KMS-11 (cell line): ENCODE results near the gene TRPM2.

Experiments
- H2AFZ ChIP-seq: fragments of 200-600 bp; sonication (generic); 2 replicates; pipeline ENCODE4 v1.6.1; 2016; ENCODE audit warnings: antibody characterized with exemption, mixed run types, low read depth
- H3K27ac ChIP-seq: fragments of 200-600 bp; sonication (generic); 2 replicates; pipeline ENCODE4 v1.6.1; 2016; ENCODE audit warnings: mild to moderate bottlenecking, mixed run types
- H3K27me3 ChIP-seq: fragments of 200-600 bp; sonication (generic); 2 replicates; pipeline ENCODE4 v1.6.1; 2017; ENCODE audit warnings: mild to moderate bottlenecking, low read depth, mixed run types, moderate library complexity; ENCODE audit not compliant: insufficient read depth
- H3K36me3 ChIP-seq: fragments of 200-600 bp; sonication (generic); 2 replicates; pipeline ENCODE4 v1.6.1; 2017; ENCODE audit warnings: mild to moderate bottlenecking, mixed run types; ENCODE audit not compliant: insufficient read depth
- H3K4me1 ChIP-seq: fragments of 200-600 bp; sonication (generic); 2 replicates; pipeline ENCODE4 v1.6.1; 2016; ENCODE audit warnings: mild to moderate bottlenecking, low read depth, mixed run types; ENCODE audit not compliant: poor library complexity, severe bottlenecking
- H3K4me2 ChIP-seq: fragments of 200-600 bp; sonication (generic); 2 replicates; pipeline ENCODE4 v1.7.0; 2016; ENCODE audit warnings: mild to moderate bottlenecking, mixed run types
- H3K4me3 ChIP-seq: fragments of 200-600 bp; sonication (generic); IDR thresholded peaks from 2 replicates; pipeline ENCODE4 v1.6.1; 2017; ENCODE audit warnings: low read depth, low read length, mixed read lengths; ENCODE audit not compliant: insufficient read depth
- H3K79me2 ChIP-seq: fragments of 200-600 bp; sonication (generic); 2 replicates; pipeline ENCODE4 v1.6.1; 2016; ENCODE audit warnings: low read depth, mixed run types; ENCODE audit not compliant: insufficient read depth
- H3K9ac ChIP-seq: fragments of 200-600 bp; sonication (generic); 2 replicates; pipeline ENCODE4 v1.6.1; 2016; ENCODE audit warnings: mild to moderate bottlenecking, mixed run types
- H4K20me1 ChIP-seq: fragments of 200-600 bp; sonication (generic); 2 replicates; pipeline ENCODE4 v1.6.1; 2016; ENCODE audit warnings: mild to moderate bottlenecking, mixed run types; ENCODE audit not compliant: insufficient read depth
- CTCF ChIP-seq: fragments of 200-600 bp; sonication (generic); conservative IDR thresholded peaks from 2 replicates; pipeline ENCODE4 v1.6.1; 2017; ENCODE audit warnings: low read depth, mild to moderate bottlenecking, antibody characterized with exemption, low read length, moderate library complexity, mixed read lengths

The TRPM2 gene

GRCh38 chr21:44316277-44316900, 37.0 kb upstream of the TRPM2 start:
- no peak overlapping the region for H3K4me3 ChIP-seq
- no peaks in the 10 kb centered on the region for H3K36me3 ChIP-seq
- H3K79me2 ChIP-seq: no peaks in the 10 kb centered on the region
- no peak overlapping the region for H3K4me2 ChIP-seq
- TF ChIP-seq CTCF: no peak
- H3K27ac ChIP-seq: no peak overlapping the region
- no peaks in the 10 kb centered on the region for H3K4me1 ChIP-seq
- no peaks in the 10 kb centered on the region for H4K20me1 ChIP-seq
- H2AFZ ChIP-seq: no peak overlapping the region
- H3K9ac ChIP-seq: no peak overlapping the region
- H3K27me3 ChIP-seq: no peaks in the 10 kb centered on the region

GRCh38 chr21:44317241-44317782, 36.1 kb upstream of the TRPM2 start:
- H3K36me3 ChIP-seq: no peaks in the 10 kb centered on the region

DNA sequence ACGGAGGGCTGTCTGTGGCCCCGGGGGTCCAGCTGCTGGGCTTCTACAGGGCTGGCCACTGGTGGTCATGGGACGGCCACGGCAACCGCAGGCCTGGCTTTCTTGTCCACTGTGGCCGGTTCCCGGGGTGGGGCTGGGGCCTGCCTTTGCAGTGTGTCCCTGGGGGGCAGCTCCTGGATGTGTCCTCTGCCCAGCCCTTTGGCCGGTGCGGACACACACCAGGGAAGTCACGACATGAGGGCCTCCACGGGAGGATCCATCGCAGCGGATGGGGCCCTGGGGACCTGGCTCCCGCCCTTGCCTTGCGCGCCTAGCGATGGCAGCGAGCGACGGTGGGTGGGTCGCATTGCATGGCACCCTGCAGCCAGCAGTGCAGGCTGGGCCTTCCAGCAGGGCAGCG, 35.5 kb upstream of the TRPM2 start:
- Histone ChIP-seq H3K36me3 (no peaks in the 10 kb centered on the region), H3K4me2 (no peak overlapping the region), H3K79me2 (no peaks in the 10 kb centered on the region), H3K27me3 (no peaks in the 10 kb centered on the region), H4K20me1 (no peaks in the 10 kb centered on the region), H3K4me1 (no peaks in the 10 kb centered on the region), H3K4me3 (no peak overlapping the region), H2AFZ (no peak overlapping the region), H3K9ac (no peak overlapping the region), H3K27ac (no peak overlapping the region)
- TF ChIP-seq CTCF: no peak

More at GRCh38 chr21:44317241-44317782, 36.1 kb upstream of the TRPM2 start:
- Histone ChIP-seq H3K27ac (no peak overlapping the region), H3K4me3 (no peak overlapping the region), H4K20me1 (no peaks in the 10 kb centered on the region), H3K4me1 (no peaks in the 10 kb centered on the region), H3K9ac (no peak overlapping the region), H3K4me2 (no peak overlapping the region), H3K27me3 (no peaks in the 10 kb centered on the region), H3K79me2 (no peaks in the 10 kb centered on the region), H2AFZ (no peak overlapping the region)
- TF ChIP-seq CTCF: no peak

DNA sequence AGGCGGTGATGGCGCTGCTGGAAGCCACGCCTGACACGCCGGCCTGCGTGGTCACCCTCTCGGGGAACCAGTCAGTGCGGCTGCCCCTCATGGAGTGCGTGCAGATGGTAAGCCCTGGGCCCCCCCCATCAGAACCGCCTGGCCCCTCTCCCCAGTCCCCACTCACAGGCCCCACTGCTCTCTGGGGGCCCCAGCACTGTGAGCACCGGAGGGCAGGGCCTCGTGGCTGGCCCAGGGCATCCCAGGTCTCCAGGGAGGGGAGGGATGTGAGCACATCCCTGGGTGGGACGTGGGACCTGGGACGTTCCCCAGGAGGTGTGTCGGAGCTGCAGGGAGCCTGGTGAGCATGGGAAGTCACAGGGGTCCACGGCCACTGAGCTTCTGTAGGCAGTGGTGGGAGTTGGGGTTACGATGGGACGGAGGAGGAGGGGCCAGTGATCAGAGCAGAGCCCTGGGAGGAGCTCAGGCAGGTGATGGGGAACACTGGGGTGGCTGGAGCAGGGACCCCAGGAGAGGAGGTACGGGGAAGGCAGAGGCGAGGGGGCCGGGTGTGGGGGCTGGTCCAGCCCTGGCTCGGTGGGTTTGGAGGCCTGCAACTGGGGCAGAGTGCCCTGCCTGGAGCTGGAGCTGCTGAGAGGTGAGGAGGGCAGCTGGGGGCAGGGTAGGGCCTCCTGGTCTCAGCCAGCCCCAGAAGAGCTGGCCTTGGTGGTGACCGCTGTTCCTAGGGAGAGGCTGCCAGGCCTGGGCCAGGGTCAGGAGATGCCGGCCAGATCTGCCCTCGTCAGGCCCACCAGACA, 34.7 kb upstream of the TRPM2 start:
- Histone ChIP-seq H3K27ac (no peak overlapping the region), H3K9ac (no peak overlapping the region), H3K4me3 (no peak overlapping the region), H3K27me3 (no peaks in the 10 kb centered on the region), H4K20me1 (no peaks in the 10 kb centered on the region), H3K4me1 (no peaks in the 10 kb centered on the region), H2AFZ (no peak overlapping the region), H3K4me2 (no peak overlapping the region), H3K79me2 (no peaks in the 10 kb centered on the region), H3K36me3 (no peaks in the 10 kb centered on the region)
- no peak for TF ChIP-seq CTCF
